Measurements from ENCODE around the gene OFD1. TPM values are rescaled to one million over a fixed set of nuclear protein-coding genes. Genes with fewer than 3 reads are reported as not detected.

OFD1 gene
- polyA plus RNA-seq, 1 experiment, result 14.1 TPM

- no peaks in the 10 kb centered on the region for H3K9me3 ChIP-seq (ENCODE audit: control insufficient read depth, insufficient read depth, low read length)
- DNase-seq (ENCODE audit: low read depth, low spot score), result peak; percentile 10
- H3K4me3 ChIP-seq (ENCODE audit: low read depth, low read length), result peak within 1 kb of the TSS; percentile 75
- H3K27ac ChIP-seq (ENCODE audit: low read depth, low read length), result peak within 1 kb of the TSS; percentile 89
- CTCF ChIA-PET, result interaction anchor here (0.7 to 1.2 kb wide), 2 partner anchors 30 to 742 kb away, joined by 3 to 4 read pairs; no protein-coding TSS in a partner anchor
- no peaks in the 10 kb centered on the region for H3K27me3 ChIP-seq (ENCODE audit: control insufficient read depth, insufficient read depth, low read length)
- POLR2A ChIA-PET, result interaction anchor here (1.0 to 1.3 kb wide), 2 partner anchors 20 to 46 kb away, joined by 3 to 5 read pairs; partner anchors contain the start of gene OFD1
- 0 out of 2 replicates have a peak, but pooled peaks have one; percentile 2 for TF ChIP-seq CTCF (IDR thresholded peaks at IDR 0.05; ENCODE audit: low read depth, low read length)
Observed at GRCh38 chrX:13688958-13689740, 45.4 kb upstream of the OFD1 start, which contains the start of gene RAB9A. Gene RAB9A, plus strand, starts transcription at chrX:13689128. Its CDS starts 19,619 bp downstream, at chrX:13708747.

- POLR2A ChIA-PET, result no interaction called here
- Histone ChIP-seq H3K27me3 (ENCODE audit: control insufficient read depth, insufficient read depth, low read length) (no peaks in the 10 kb centered on the region), H3K9me3 (ENCODE audit: control insufficient read depth, insufficient read depth, low read length) (no peaks in the 10 kb centered on the region), H3K4me3 (ENCODE audit: low read depth, low read length) (peak overlapping the region; percentile 75), H3K27ac (ENCODE audit: low read depth, low read length) (peak overlapping the region; percentile 89)
- CTCF ChIA-PET, result interaction anchor here (0.8 kb wide), 1 partner anchor 9 kb away, joined by 3 read pairs; no protein-coding TSS in a partner anchor
- no peak for DNase-seq (ENCODE audit: low read depth, low spot score)
- no peak for TF ChIP-seq CTCF (IDR thresholded peaks at IDR 0.05; ENCODE audit: low read depth, low read length)
Observed at GRCh38 chrX:13689741-13690211, 44.8 kb upstream of the OFD1 start.

GRCh38 chrX:13690836-13691235 lies 43.7 kb upstream of the OFD1 start:
- Histone ChIP-seq H3K9me3 (ENCODE audit: control insufficient read depth, insufficient read depth, low read length) (no peaks in the 10 kb centered on the region), H3K27ac (ENCODE audit: low read depth, low read length) (no peak overlapping the region), H3K27me3 (ENCODE audit: control insufficient read depth, insufficient read depth, low read length) (no peaks in the 10 kb centered on the region), H3K4me3 (ENCODE audit: low read depth, low read length) (peak overlapping the region; percentile 75)
- TF ChIP-seq CTCF (IDR thresholded peaks at IDR 0.05; ENCODE audit: low read depth, low read length), result peak; percentile 11; the same call in 1 of the 2 replicates
- ChIA-PET POLR2A (no interaction called here), CTCF (interaction anchor here (0.7 to 1.1 kb wide), 3 partner anchors 8 to 45 kb away, joined by 3 to 4 read pairs (median 3); no protein-coding TSS in a partner anchor)
- DNase-seq (ENCODE audit: low read depth, low spot score), result no peak

GRCh38 chrX:13691841-13692371 lies 42.6 kb upstream of the OFD1 start:
- CTCF ChIA-PET, result interaction anchor here (0.9 kb wide), 1 partner anchor 17 kb away, joined by 3 read pairs; no protein-coding TSS in a partner anchor

More at GRCh38 chrX:13691841-13692371, 42.6 kb upstream of the OFD1 start:
- DNase-seq (ENCODE audit: low read depth, low spot score), result no peak
- H3K27ac ChIP-seq (ENCODE audit: low read depth, low read length), result no peak overlapping the region
- H3K4me3 ChIP-seq (ENCODE audit: low read depth, low read length), result no peak overlapping the region
- no peaks in the 10 kb centered on the region for H3K27me3 ChIP-seq (ENCODE audit: control insufficient read depth, insufficient read depth, low read length)
- H3K9me3 ChIP-seq (ENCODE audit: control insufficient read depth, insufficient read depth, low read length), result no peaks in the 10 kb centered on the region
- POLR2A ChIA-PET, result no interaction called here
- no peak for TF ChIP-seq CTCF (IDR thresholded peaks at IDR 0.05; ENCODE audit: low read depth, low read length)

All from AG04450 (cell line).